ENCODE measurements around the gene KIF1A.

The KIF1A gene

GRCh38 chr2:240798327-240798905 is 21.6 kb downstream of the KIF1A start:
- no peak for DNase-seq

GRCh38 chr2:240797914-240798313 is 22.1 kb downstream of the KIF1A start:
- DNase-seq: no peak

GRCh38 chr2:240797500-240797895 is 22.5 kb downstream of the KIF1A start:
- DNase-seq: no peak

GRCh38 chr2:240796543-240797499 is 23.2 kb downstream of the KIF1A start:
- no peak for DNase-seq

GRCh38 chr2:240795916-240796510 is 24.0 kb downstream of the KIF1A start:
- DNase-seq: no peak

GRCh38 chr2:240795454-240795853 is 24.6 kb downstream of the KIF1A start:
- DNase-seq: no peak

- DNase-seq: no peak
These were observed 25.8 kb downstream of the KIF1A start for GRCh38 chr2:240794178-240794721.

- no peak for DNase-seq
These were observed 26.5 kb downstream of the KIF1A start for GRCh38 chr2:240793313-240794177.

GRCh38 chr2:240792629-240793312 is 27.2 kb downstream of the KIF1A start:
- DNase-seq: no peak

- DNase-seq: no peak
These were observed 28.0 kb downstream of the KIF1A start for GRCh38 chr2:240791821-240792628.

GRCh38 chr2:240791221-240791800 is 28.7 kb downstream of the KIF1A start:
- DNase-seq: no peak

GRCh38 chr2:240790370-240791220 is 29.4 kb downstream of the KIF1A start:
- no peak for DNase-seq

GRCh38 chr2:240789501-240790369 is 30.3 kb downstream of the KIF1A start:
- DNase-seq: no peak

- no peak for DNase-seq
These were observed 31.0 kb downstream of the KIF1A start for GRCh38 chr2:240789051-240789453.

- no peak for DNase-seq
These were observed 31.5 kb downstream of the KIF1A start for GRCh38 chr2:240788482-240788881.

GRCh38 chr2:240787521-240788472 is 32.2 kb downstream of the KIF1A start:
- no peak for DNase-seq

- no peak for DNase-seq
These were observed 33.1 kb downstream of the KIF1A start for GRCh38 chr2:240786871-240787311.
